GM18951 (cell line): Measurements from ENCODE around the gene SGPL1.

Source experiments
- POLR2A ChIP-seq: IDR thresholded peaks from 4 replicates; pipeline ENCODE4 v1.6.1; 2011; ENCODE audit warnings: mild to moderate bottlenecking; ENCODE audit not compliant: insufficient read length, insufficient read depth; ENCODE audit errors: extremely low read depth
- in situ Hi-C: fragments of 300-500 bp; cut with MboI; formaldehyde crosslinking; loops from one replicate; pipeline ENCODE4 v1.12.0; 2022; ENCODE audit warnings: low sequenced_read_pairs, mixed read lengths, inconsistent platforms; ENCODE audit not compliant: unreplicated experiment

Gene SGPL1

DNA sequence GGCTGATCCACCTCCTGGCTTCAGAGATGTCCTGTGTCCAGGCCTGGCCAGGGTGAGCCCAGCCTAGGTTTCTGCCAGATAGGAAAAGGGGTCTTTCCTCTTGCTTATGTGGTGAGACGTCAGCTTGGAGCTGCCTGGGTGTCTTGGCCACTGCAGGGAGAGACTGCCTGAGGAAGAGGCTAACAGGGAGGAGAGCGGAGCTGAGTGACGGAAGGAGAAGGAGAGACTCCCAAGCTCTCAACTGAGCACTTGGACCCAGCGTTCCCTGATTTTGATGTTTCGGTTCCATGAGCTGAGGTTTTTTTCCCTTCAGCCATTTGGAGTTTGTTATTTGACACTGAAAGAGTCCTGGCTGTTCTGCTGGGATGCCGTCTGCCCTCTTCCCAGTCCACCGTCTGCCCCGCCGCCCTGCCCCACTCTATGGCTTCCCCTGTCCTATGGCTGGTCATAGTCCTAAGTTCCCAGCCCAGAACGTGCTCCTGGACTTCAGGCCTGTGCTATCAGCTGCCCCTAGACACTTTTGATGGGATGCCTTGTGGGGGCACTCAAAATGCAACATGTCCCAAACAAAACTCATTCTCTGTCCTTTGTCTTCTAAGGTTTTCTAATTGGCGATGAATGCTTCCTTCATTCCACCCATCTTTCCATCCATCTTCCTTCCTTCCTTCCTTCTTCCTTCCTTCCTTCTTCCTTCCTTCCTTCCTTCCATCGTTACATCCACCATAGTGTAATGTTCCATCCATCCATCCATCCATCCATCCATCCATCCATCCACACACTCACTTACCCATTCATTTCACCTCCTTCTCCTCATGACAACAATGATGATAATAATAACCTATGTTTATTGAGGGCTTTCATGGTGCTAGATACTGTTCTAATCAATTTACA lies 92.9 kb downstream of the SGPL1 start:
- TF ChIP-seq POLR2A, result no peak
- in situ Hi-C loops, result no loop called here

GRCh38 chr10:70909326-70909935 lies 93.7 kb downstream of the SGPL1 start:
- TF ChIP-seq POLR2A, result no peak
- in situ Hi-C loops, result no loop called here

- no peak for TF ChIP-seq POLR2A
- in situ Hi-C loops, result no loop called here
Measured at GRCh38 chr10:70910486-70911341, 95.0 kb downstream of the SGPL1 start.

GRCh38 chr10:70911386-70911785 lies 95.6 kb downstream of the SGPL1 start:
- no peak for TF ChIP-seq POLR2A
- in situ Hi-C loops, result no loop called here

- in situ Hi-C loops, result no loop called here
Measured at GRCh38 chr10:70912556-70912955, 96.8 kb downstream of the SGPL1 start.

GRCh38 chr10:70913191-70913892 lies 97.6 kb downstream of the SGPL1 start:
- in situ Hi-C loops, result no loop called here

More at GRCh38 chr10:70912556-70912955, 96.8 kb downstream of the SGPL1 start:
- TF ChIP-seq POLR2A, result no peak

DNA sequence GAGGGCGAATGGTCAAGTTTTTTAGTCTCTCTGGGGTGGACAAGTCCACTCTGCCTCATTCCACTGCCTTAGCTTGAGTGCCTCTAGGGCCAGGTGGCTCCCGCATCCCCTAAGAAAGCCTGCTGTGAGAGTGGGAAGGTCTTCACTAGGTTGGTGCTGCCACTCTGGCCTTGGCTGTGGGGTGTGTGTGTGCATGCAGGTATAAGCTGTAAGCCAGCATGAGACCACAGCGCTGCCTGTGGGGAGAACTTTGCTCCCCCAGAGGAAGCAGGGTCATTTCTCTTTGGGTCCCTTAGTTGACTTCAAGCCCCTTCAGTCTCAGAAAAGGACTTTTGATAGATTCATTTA lies 98.1 kb downstream of the SGPL1 start:
- in situ Hi-C loops, result no loop called here
- TF ChIP-seq POLR2A, result no peak

More at GRCh38 chr10:70913191-70913892, 97.6 kb downstream of the SGPL1 start:
- no peak for TF ChIP-seq POLR2A

GRCh38 chr10:70914316-70914864 lies 98.6 kb downstream of the SGPL1 start:
- in situ Hi-C loops, result no loop called here
- TF ChIP-seq POLR2A, result no peak

DNA sequence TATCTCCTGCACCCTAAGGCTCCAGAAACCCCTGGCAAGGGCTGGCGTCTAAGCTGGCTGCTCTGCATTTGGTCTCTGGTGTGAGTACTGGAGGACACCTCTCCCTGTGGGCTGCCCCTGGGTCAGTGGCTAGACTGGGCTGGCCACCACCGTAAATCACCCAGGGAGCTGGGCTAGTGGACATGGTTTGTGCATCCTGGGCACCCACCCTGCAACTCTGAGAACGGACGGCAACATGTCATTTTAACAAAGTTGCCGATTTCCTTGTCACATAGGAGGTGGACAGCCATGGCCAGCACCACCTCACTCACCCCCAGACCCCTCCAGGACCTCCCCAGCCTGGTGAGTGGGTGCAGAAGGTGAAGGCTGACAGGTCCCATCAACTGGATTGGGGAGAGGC lies 99.5 kb downstream of the SGPL1 start:
- TF ChIP-seq POLR2A, result no peak
- in situ Hi-C loops, result no loop called here

- in situ Hi-C loops, result no loop called here
- no peak for TF ChIP-seq POLR2A
Measured at GRCh38 chr10:70915806-70916205, 100.1 kb downstream of the SGPL1 start.

- TF ChIP-seq POLR2A, result no peak
- in situ Hi-C loops, result no loop called here
Measured at GRCh38 chr10:70916241-70916640, 100.5 kb downstream of the SGPL1 start.

GRCh38 chr10:70917226-70917625 lies 101.5 kb downstream of the SGPL1 start:
- no peak for TF ChIP-seq POLR2A
- in situ Hi-C loops, result no loop called here

DNA sequence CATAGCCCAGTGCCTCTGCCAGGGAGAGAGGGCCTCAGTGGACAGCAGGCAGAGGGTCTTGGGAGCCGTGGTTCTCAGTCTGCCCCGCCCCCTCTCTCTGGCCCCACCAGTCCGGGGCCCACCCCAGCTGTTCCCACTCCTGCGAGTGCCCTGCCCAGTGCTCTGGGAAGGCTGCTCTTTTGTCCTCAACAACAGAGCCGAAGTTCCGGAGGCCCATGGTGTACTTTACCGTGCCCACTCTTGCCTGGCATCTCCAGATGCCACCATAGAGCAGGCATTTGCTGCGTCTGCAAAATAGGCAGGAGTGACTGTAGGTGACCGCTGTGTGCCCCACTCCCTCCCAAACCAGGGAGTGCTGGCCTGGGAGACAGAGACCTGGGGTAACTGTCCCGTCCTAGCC lies 101.9 kb downstream of the SGPL1 start:
- in situ Hi-C loops, result no loop called here
- TF ChIP-seq POLR2A, result no peak
